ENCODE results near the gene RGP1. TPM values are rescaled to one million over a fixed set of nuclear protein-coding genes. Genes with fewer than 3 reads are reported as not detected.

RGP1 gene
- total and polyA plus RNA-seq, 9 of the 15 experiments (the other 6 are each of a cell fraction or from before 2014, with no cell fraction given): 0.42 to 13.8 (median 6.7) TPM

DNA sequence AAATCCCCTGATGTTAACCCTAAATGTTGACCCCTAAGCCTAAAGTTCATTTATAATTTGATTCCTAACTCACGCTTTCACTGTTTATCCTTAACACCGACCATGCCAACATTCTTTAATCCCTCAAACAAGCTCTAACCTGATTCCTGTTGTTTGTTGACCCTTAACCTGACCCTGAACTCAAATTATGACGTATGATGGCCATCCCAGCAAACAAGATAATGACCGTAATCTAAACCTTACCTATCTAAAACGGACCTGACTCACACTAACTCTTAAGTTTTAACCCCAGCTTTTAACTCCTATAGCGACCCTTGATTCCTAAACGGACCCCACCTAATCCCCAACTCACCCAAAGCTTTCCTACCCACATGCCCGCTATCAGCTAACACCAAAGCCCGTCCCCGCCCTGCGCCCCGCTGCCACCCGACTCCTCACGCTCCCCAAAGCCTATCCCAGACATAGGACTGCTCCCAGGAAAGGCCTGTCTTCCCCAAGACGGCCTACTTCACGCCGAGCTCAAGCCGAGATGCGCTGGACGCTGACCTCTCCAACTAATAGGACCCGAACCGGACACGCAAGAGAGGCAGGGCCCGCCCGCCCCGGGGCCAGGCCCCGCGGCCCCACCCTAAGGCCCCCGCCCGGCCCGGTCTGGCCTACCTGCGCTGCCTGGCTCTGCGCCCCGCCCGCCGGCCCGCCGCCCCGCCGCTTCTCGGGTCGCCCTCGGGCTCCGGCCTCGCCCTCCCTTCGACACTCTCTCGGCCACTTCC, 17.5 kb upstream of the RGP1 start (continued):
- TF ChIP-seq, protein P1, sequence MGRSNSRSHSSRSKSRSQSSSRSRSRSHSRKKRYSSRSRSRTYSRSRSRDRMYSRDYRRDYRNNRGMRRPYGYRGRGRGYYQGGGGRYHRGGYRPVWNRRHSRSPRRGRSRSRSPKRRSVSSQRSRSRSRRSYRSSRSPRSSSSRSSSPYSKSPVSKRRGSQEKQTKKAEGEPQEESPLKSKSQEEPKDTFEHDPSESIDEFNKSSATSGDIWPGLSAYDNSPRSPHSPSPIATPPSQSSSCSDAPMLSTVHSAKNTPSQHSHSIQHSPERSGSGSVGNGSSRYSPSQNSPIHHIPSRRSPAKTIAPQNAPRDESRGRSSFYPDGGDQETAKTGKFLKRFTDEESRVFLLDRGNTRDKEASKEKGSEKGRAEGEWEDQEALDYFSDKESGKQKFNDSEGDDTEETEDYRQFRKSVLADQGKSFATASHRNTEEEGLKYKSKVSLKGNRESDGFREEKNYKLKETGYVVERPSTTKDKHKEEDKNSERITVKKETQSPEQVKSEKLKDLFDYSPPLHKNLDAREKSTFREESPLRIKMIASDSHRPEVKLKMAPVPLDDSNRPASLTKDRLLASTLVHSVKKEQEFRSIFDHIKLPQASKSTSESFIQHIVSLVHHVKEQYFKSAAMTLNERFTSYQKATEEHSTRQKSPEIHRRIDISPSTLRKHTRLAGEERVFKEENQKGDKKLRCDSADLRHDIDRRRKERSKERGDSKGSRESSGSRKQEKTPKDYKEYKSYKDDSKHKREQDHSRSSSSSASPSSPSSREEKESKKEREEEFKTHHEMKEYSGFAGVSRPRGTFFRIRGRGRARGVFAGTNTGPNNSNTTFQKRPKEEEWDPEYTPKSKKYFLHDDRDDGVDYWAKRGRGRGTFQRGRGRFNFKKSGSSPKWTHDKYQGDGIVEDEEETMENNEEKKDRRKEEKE (IDR thresholded peaks at IDR 0.05; ENCODE audit: borderline replicate concordance in 1 of 2, control insufficient read depth in 1 of 2, low read depth in 2 of 2, low read length in 1 of 2): no peak
- TF ChIP-seq MAFG (tag; conservative IDR thresholded peaks at IDR 0.05) (no peak), THRB (CRISPR knock-in tag; conservative IDR thresholded peaks at IDR 0.05) (peak; percentile 76; the same call in 1 of the 2 replicates), TAF1 (IDR thresholded peaks at IDR 0.05; ENCODE audit: control insufficient read depth, extremely low read depth, insufficient read depth, low read length, severe bottlenecking) (no peak), BCL6 (CRISPR knock-in tag; IDR thresholded peaks at IDR 0.05) (no peak), ZNF584 (CRISPR knock-in tag; IDR thresholded peaks at IDR 0.05; ENCODE audit: low read depth) (no peak), ZNF76 (CRISPR knock-in tag; IDR thresholded peaks at IDR 0.05; ENCODE audit: borderline replicate concordance) (no peak), ZNF263 (CRISPR knock-in tag; IDR thresholded peaks at IDR 0.05; ENCODE audit: borderline replicate concordance) (no peak), ATF3 (IDR thresholded peaks at IDR 0.05) (peak; percentile 31; the same call in 1 of the 2 replicates), ATF3 (CRISPR knock-in tag; conservative IDR thresholded peaks at IDR 0.05) (no peak), ZKSCAN1 (IDR thresholded peaks at IDR 0.05; ENCODE audit: low read depth, low read length) (no peak), NUFIP1 (IDR thresholded peaks at IDR 0.05; ENCODE audit: partially characterized antibody) (no peak)
- TF ChIP-seq, protein P2, sequence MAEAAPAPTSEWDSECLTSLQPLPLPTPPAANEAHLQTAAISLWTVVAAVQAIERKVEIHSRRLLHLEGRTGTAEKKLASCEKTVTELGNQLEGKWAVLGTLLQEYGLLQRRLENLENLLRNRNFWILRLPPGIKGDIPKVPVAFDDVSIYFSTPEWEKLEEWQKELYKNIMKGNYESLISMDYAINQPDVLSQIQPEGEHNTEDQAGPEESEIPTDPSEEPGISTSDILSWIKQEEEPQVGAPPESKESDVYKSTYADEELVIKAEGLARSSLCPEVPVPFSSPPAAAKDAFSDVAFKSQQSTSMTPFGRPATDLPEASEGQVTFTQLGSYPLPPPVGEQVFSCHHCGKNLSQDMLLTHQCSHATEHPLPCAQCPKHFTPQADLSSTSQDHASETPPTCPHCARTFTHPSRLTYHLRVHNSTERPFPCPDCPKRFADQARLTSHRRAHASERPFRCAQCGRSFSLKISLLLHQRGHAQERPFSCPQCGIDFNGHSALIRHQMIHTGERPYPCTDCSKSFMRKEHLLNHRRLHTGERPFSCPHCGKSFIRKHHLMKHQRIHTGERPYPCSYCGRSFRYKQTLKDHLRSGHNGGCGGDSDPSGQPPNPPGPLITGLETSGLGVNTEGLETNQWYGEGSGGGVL (CRISPR knock-in tag; IDR thresholded peaks at IDR 0.05): no peak
- TF ChIP-seq, protein P3, sequence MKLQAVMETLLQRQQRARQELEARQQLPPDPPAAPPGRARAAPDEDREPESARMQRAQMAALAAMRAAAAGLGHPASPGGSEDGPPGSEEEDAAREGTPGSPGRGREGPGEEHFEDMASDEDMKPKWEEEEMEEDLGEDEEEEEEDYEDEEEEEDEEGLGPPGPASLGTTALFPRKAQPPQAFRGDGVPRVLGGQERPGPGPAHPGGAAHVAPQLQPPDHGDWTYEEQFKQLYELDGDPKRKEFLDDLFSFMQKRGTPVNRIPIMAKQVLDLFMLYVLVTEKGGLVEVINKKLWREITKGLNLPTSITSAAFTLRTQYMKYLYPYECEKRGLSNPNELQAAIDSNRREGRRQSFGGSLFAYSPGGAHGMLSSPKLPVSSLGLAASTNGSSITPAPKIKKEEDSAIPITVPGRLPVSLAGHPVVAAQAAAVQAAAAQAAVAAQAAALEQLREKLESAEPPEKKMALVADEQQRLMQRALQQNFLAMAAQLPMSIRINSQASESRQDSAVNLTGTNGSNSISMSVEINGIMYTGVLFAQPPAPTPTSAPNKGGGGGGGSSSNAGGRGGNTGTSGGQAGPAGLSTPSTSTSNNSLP (IDR thresholded peaks at IDR 0.05; ENCODE audit: borderline replicate concordance, low read depth, low read length): no peak
- TF ChIP-seq, protein P4, sequence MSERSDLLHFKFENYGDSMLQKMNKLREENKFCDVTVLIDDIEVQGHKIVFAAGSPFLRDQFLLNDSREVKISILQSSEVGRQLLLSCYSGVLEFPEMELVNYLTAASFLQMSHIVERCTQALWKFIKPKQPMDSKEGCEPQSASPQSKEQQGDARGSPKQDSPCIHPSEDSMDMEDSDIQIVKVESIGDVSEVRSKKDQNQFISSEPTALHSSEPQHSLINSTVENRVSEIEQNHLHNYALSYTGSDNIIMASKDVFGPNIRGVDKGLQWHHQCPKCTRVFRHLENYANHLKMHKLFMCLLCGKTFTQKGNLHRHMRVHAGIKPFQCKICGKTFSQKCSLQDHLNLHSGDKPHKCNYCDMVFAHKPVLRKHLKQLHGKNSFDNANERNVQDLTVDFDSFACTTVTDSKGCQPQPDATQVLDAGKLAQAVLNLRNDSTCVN (CRISPR knock-in tag; IDR thresholded peaks at IDR 0.05): no peak
